Measurements from ENCODE around the gene GPR146. TPM values are rescaled to one million over a fixed set of nuclear protein-coding genes. Genes with fewer than 3 reads are reported as not detected.
A peak's percentile ranks its signal among the peaks of the same experiment; 100 is the strongest.

The GPR146 gene
- total RNA-seq, 2 donors from 2014 or later = 9.0 to 20.3 TPM

DNA sequence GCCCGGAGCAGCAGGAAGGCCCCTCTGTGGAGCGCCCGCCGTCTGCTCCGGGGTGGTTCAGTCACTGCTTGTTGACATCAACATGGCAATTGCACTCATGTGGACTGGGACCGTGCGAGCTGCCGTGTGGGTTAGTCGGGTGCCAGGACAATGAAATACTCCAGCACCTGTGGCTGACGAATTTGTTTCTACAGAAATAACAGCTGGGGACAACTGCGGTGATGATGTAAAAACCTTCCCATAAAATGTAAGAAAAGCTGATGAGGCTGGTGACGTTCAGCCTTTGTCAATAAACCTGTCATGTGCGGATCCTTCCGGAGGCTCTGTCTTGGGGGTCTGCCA is 49.1 kb downstream of the GPR146 start:
- DNase-seq (ENCODE audit: low spot score) (no peak), ATAC-seq (ENCODE audit: insufficient number of reproducible peaks, low FRiP score, low read depth) (no peak)
- H3K27me3 ChIP-seq (replicated peaks; ENCODE audit: insufficient read depth) = no peaks in the 10 kb centered on the region
- peaks cover 7 to 28% of the 10 kb centered on the region in 2 donors for H3K4me1 ChIP-seq (ENCODE audit: control insufficient read depth in 1 of 2, low read depth in 2 of 2)
- H3K27ac ChIP-seq = no peak overlapping the region
- H3K4me3 ChIP-seq = no peak overlapping the region
- H3K36me3 ChIP-seq = peaks cover 8% of the 10 kb centered on the region
- TF ChIP-seq, protein P1, sequence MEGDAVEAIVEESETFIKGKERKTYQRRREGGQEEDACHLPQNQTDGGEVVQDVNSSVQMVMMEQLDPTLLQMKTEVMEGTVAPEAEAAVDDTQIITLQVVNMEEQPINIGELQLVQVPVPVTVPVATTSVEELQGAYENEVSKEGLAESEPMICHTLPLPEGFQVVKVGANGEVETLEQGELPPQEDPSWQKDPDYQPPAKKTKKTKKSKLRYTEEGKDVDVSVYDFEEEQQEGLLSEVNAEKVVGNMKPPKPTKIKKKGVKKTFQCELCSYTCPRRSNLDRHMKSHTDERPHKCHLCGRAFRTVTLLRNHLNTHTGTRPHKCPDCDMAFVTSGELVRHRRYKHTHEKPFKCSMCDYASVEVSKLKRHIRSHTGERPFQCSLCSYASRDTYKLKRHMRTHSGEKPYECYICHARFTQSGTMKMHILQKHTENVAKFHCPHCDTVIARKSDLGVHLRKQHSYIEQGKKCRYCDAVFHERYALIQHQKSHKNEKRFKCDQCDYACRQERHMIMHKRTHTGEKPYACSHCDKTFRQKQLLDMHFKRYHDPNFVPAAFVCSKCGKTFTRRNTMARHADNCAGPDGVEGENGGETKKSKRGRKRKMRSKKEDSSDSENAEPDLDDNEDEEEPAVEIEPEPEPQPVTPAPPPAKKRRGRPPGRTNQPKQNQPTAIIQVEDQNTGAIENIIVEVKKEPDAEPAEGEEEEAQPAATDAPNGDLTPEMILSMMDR (IDR thresholded peaks at IDR 0.05) = no peak
- no peaks in the 10 kb centered on the region for H3K9me3 ChIP-seq

DNA sequence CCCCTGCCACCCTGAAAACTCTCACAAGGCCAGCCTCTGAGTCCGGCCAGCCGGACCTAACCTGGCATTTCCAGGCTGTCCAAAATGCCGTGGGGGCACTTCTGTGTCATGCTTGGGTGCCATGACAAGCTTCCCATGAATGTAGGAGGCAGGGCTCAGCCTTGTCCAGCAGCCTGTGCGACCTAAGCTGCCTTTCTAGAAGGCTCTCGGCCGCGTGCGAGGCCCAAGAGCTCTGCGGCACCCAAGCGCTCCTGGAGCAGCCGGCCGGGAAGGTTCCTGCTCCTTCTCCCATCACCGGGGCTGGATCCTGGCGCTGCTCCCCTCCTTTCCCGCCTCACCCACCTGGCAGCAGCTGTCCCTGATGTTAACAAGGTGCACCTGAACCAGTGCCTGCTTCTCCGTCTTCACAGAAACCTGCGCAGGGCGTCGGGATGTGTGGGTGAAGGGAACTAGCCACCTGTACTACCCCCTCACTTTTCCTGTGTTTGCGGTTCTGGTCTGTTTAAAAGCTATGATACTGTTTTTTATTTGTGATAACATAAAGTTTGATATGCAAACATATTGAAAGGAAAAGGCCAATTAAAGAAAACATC is 49.7 kb downstream of the GPR146 start:
- DNase-seq (ENCODE audit: low spot score) (no peak), ATAC-seq (ENCODE audit: insufficient number of reproducible peaks, low FRiP score, low read depth) (no peak)
- Histone ChIP-seq H3K27ac (no peak overlapping the region), H3K27me3 (replicated peaks; ENCODE audit: insufficient read depth) (no peaks in the 10 kb centered on the region), H3K9me3 (no peaks in the 10 kb centered on the region), H3K4me1 (ENCODE audit: control insufficient read depth in 1 of 2, low read depth in 2 of 2) (peaks cover 4 to 23% of the 10 kb centered on the region in 2 donors), H3K36me3 (peaks cover 8% of the 10 kb centered on the region), H3K4me3 (no peak overlapping the region)
- TF ChIP-seq, protein P1 (IDR thresholded peaks at IDR 0.05) = no peak

DNA sequence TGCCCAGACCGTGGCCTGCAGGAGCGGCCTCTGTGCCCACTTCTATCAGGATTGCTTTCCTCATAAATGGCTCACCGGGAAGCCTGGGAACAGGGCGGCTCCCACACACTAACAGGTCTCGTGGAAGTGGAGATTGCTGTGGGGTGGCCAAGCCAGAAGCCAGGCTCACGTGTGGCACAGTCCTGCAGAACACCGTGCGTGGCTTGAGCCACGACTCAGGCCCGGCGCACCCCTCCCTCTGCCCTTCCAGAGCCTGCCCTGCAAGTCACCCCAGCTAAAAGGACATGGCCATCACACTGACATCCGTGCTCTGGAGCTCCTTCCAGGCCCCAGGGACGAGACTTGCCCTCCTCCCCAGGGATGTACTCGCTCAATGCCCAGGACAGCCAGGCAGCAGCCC is 50.5 kb downstream of the GPR146 start:
- Histone ChIP-seq H3K27ac (no peak overlapping the region), H3K4me1 (ENCODE audit: control insufficient read depth in 1 of 2, low read depth in 2 of 2) (peaks cover 4 to 23% of the 10 kb centered on the region in 2 donors), H3K9me3 (no peaks in the 10 kb centered on the region), H3K4me3 (no peak overlapping the region), H3K27me3 (replicated peaks; ENCODE audit: insufficient read depth) (no peaks in the 10 kb centered on the region), H3K36me3 (peaks cover 8% of the 10 kb centered on the region)
- DNase-seq (ENCODE audit: low spot score) (no peak), ATAC-seq (ENCODE audit: insufficient number of reproducible peaks, low FRiP score, low read depth) (no peak)
- TF ChIP-seq, protein P1 (IDR thresholded peaks at IDR 0.05) = no peak

DNA sequence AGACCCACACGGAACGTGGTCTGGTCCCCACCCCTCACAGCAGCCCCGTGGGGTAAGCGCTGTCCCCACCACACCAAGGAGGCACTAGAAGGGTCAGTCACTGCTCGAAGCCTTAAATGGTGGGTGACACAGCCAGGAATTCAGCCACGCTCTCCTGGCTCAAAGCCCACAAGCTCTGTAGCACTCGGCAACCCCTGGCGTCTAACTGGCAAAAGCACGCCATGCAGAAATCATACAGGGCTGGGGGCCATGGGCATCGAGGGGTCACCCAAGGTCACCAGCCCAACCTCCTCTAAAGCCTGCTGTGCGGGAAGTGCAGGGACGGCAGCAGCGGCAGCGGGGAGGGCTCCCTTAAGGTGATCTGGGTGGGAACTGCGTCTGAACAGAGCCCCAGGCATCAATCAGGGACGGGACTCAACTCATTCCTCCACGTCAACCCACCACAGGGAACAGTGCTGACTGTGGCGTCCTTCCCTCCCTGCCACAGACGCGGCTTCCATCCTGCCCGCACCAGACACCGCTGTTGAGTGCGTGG is 51.3 kb downstream of the GPR146 start:
- DNase-seq (ENCODE audit: low spot score) = no peak
- Histone ChIP-seq H3K9me3 (no peaks in the 10 kb centered on the region), H3K27me3 (replicated peaks; ENCODE audit: insufficient read depth) (no peaks in the 10 kb centered on the region), H3K27ac (peak overlapping the region; percentile 44 to 54), H3K36me3 (peaks cover 8% of the 10 kb centered on the region), H3K4me1 (ENCODE audit: control insufficient read depth in 1 of 2, low read depth in 2 of 2) (peaks cover 4 to 23% of the 10 kb centered on the region in 2 donors), H3K4me3 (peak overlapping the region; percentile 69)
- ATAC-seq (ENCODE audit: insufficient number of reproducible peaks, low FRiP score, low read depth) = no peak
- TF ChIP-seq, protein P1 (IDR thresholded peaks at IDR 0.05) = peak; percentile 18

DNA sequence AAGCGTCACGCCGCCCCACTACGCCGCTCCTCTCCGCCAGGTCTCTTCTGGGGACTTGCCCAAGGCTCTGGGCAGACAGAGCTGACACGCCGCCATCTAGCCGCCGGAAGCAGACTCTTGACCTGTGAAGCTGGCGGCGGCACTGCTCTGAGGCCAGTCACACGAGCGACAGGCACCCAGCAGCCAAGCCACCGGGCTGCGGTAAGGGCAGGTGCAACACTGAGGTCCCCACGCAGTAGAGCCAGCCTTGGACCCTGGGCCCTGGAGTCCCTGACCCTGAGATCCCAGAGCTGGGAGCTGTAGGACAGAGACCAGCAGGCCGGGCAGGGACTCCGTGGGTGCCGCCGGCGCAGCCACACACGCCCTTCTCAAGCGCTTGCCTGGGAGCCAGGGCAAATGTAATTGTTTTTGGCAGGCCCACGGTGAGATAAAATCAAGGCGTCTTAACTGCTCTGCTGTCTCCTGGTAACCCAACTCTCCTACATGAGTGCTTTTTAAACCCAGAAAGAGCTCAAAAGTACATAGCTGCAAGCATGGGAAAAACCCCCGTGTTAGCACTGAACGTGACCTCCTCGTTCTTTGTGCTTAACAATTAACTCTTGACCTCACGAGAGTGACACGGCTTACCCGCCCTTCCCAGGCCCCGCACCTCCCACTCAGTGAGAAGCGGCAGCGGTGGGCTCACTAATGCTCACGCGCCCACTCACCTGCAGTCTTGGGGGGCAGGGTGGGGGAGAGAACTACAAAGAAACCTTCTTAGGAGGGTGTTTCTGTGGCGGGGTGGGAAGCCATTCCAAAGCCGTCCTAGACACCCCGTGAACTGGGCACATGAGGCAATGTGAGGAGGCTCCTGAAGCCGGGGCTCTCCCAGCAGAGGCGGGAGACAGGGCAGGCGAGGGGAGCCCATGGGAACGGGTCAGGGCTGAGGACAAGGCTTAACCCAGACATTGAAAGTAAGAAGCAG is 52.1 kb downstream of the GPR146 start:
- Histone ChIP-seq H3K4me1 (ENCODE audit: control insufficient read depth in 1 of 2, low read depth in 2 of 2) (peaks cover 4 to 25% of the 10 kb centered on the region in 2 donors), H3K27me3 (replicated peaks; ENCODE audit: insufficient read depth) (no peaks in the 10 kb centered on the region), H3K9me3 (no peaks in the 10 kb centered on the region), H3K27ac (peak overlapping the region; percentile 44 to 54), H3K36me3 (peaks cover 8% of the 10 kb centered on the region), H3K4me3 (peak overlapping the region; percentile 69)
- TF ChIP-seq, protein P1 (IDR thresholded peaks at IDR 0.05) = no peak
- no peak for ATAC-seq (ENCODE audit: insufficient number of reproducible peaks, low FRiP score, low read depth)
- no peak for DNase-seq (ENCODE audit: low spot score)

Data from thoracic aorta (tissue), 2 donors.